GM12878 (cell line): ENCODE measurements around the gene DIPK1A. TPM values are rescaled to one million over a fixed set of nuclear protein-coding genes. Genes with fewer than 3 reads are reported as not detected.

ENCODE experiments used
- BCL11A ChIP-seq: IDR thresholded peaks from 2 replicates; pipeline ENCODE4 v1.6.1; 2011; ENCODE audit warnings: low read depth, low read length
- CBX5 ChIP-seq: sonication (generic); IDR thresholded peaks from 2 replicates; pipeline ENCODE4 v1.6.1; 2016; ENCODE audit warnings: low read depth, moderate library complexity, mild to moderate bottlenecking, inconsistent platforms
- CREM ChIP-seq: IDR thresholded peaks from 2 replicates; pipeline ENCODE4 v1.6.1; 2014; ENCODE audit warnings: antibody characterized with exemption, low read depth
- GABPA ChIP-seq: IDR thresholded peaks from 2 replicates; pipeline ENCODE4 v1.6.1; 2014; ENCODE audit warnings: antibody characterized with exemption, low read depth, mild to moderate bottlenecking, inconsistent platforms
- HCFC1 ChIP-seq: fragments of 150-350 bp; IDR thresholded peaks from 2 replicates; pipeline ENCODE4 v1.6.1; 2014; ENCODE audit warnings: low read length
- IKZF2 ChIP-seq, 2 experiments: fragments of 450-650 bp; IDR thresholded peaks; 2 replicates each; pipeline ENCODE4 v1.6.1; 2017; ENCODE audit warnings: mild to moderate bottlenecking in 2 of 2, moderate library complexity in 2 of 2
- LARP7 ChIP-seq: fragments of 450-650 bp; IDR thresholded peaks from 2 replicates; pipeline ENCODE4 v1.6.1; 2017; ENCODE audit warnings: mild to moderate bottlenecking
- PAX8 ChIP-seq: fragments of 450-650 bp; IDR thresholded peaks from 2 replicates; pipeline ENCODE4 v1.6.1; 2017; ENCODE audit warnings: mild to moderate bottlenecking, moderate library complexity
- SRF ChIP-seq, 2 experiments: IDR thresholded peaks; 2 replicates each; pipeline ENCODE4 v1.6.1; 2011; ENCODE audit warnings: low read depth in 2 of 2, low read length in 2 of 2, mild to moderate bottlenecking in 1 of 2, moderate library complexity in 1 of 2
- TCF7 ChIP-seq: IDR thresholded peaks from 2 replicates; pipeline ENCODE4 v1.6.1; 2014; ENCODE audit warnings: antibody characterized with exemption, borderline replicate concordance
- ZNF274 ChIP-seq: IDR thresholded peaks from one replicate; pipeline ENCODE4 v1.8.0; 2011; ENCODE audit not compliant: insufficient read length, insufficient read depth
- polyA plus RNA-seq, 11 experiments: library from polyadenylated mRNA; depleted of rRNA in 4 of 11; unstranded in 6 of 11; stranded (reverse) in 5 of 11; fragments of >200 nt; fragmentation: Nextera tagmentation in 4 of 11; fragmentation: Illumina TruSeq in 1 of 11; extraction: Ambion mirVana in 4 of 11; extraction: Trizol in 1 of 11; gene quantifications; 1 replicate in 1 of 11; 2 replicates in 10 of 11; pipeline versions ENCODE4 v1.2.1 to v1.2.3, GENCODE V29; 2011 to 2016; ENCODE audit warnings: inconsistent platforms in 2 of 11, missing spikeins in 2 of 11, low read depth in 1 of 11
- total RNA-seq, 4 experiments: library from RNA; depleted of rRNA in 3 of 4; stranded (reverse); fragments of >200 nt in 3 of 4; fragmentation: Illumina TruSeq in 1 of 4; extraction: Trizol in 1 of 4; gene quantifications; 2 replicates each; pipeline versions ENCODE4 v1.2.1 to v1.2.3, GENCODE V29; 2013 to 2021
- TF ChIP-seq, protein P1 (sequence below), 3 experiments: IDR thresholded peaks in 2 of 3; conservative IDR thresholded peaks in 1 of 3; 2 replicates each; pipeline ENCODE4 v1.5.1; 2011; ENCODE audit warnings: low read depth in 3 of 3, low read length in 3 of 3, mild to moderate bottlenecking in 3 of 3, control low read depth in 2 of 3, moderate library complexity in 2 of 3, inconsistent platforms in 1 of 3, mixed read lengths in 1 of 3; ENCODE audit not compliant: control insufficient read depth in 2 of 3, insufficient read depth in 1 of 3; ENCODE audit errors: extremely low read depth in 1 of 3
- TF ChIP-seq, protein P2 (sequence below): fragments of 450-650 bp; IDR thresholded peaks from 2 replicates; pipeline ENCODE4 v1.6.1; 2017; ENCODE audit warnings: borderline replicate concordance
- TF ChIP-seq, protein P3 (sequence below): fragments of 450-650 bp; formaldehyde crosslinking; IDR thresholded peaks from 2 replicates; pipeline ENCODE4 v1.5.0; 2022; ENCODE audit warnings: mild to moderate bottlenecking, missing genetic modification characterization
- TF ChIP-seq, protein P4 (sequence below): IDR thresholded peaks from 2 replicates; pipeline ENCODE4 v1.6.1; 2012; ENCODE audit warnings: low read depth, low read length, improper control_type of control experiment
- TF ChIP-seq, protein P5 (sequence below): fragments of 450-650 bp; conservative IDR thresholded peaks from 2 replicates; pipeline ENCODE4 v1.6.1; 2017; ENCODE audit warnings: mild to moderate bottlenecking, moderate library complexity
- TF ChIP-seq, protein P6 (sequence below): fragments of 450-650 bp; formaldehyde crosslinking; IDR thresholded peaks from 2 replicates; pipeline ENCODE4 v1.4.0; 2022; ENCODE audit warnings: mild to moderate bottlenecking, moderate library complexity

Gene DIPK1A
- total and polyA plus RNA-seq, 10 of the 15 experiments (the other 5 are each of a cell fraction or from before 2014, with no cell fraction given) = 4.9 to 15.0 (median 9.7) TPM

DNA sequence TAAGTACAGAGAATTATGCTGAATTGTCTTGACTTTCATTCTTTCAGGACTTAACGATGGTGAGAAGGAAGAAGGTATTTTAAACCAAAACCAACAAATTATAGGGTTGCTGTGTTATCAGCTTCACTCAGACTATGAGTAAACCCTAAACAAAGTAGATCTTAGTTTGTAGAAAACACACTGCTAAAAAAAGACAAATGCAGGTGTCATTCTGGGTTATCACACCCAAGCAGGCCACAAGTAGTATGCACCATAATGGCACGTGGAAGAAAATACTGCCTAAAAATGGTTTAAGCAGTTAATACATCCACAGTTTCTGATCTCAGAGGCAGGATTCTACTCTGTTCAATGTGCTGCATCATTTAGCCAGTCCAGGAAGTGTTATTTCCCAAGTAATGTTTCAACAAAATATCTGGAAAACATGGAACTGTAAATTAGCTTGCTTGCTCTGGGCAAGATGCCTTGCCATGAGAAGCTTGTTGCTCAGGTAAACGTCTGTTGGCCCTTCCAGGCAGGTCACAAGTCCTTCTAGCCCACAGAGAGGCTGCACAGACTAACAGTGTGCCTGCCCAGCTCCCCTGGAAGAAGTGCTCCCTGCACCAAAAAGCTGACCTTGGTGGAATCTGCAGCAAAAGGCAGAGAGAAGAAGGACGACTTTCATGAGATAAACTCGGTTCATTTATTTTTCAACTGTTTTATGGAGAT lies 4.1 kb downstream of the DIPK1A start (continued):
- TF ChIP-seq, protein P1, sequence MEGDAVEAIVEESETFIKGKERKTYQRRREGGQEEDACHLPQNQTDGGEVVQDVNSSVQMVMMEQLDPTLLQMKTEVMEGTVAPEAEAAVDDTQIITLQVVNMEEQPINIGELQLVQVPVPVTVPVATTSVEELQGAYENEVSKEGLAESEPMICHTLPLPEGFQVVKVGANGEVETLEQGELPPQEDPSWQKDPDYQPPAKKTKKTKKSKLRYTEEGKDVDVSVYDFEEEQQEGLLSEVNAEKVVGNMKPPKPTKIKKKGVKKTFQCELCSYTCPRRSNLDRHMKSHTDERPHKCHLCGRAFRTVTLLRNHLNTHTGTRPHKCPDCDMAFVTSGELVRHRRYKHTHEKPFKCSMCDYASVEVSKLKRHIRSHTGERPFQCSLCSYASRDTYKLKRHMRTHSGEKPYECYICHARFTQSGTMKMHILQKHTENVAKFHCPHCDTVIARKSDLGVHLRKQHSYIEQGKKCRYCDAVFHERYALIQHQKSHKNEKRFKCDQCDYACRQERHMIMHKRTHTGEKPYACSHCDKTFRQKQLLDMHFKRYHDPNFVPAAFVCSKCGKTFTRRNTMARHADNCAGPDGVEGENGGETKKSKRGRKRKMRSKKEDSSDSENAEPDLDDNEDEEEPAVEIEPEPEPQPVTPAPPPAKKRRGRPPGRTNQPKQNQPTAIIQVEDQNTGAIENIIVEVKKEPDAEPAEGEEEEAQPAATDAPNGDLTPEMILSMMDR (IDR thresholded peaks at IDR 0.05 in 2 of 3, conservative IDR thresholded peaks at IDR 0.05 in 1 of 3; ENCODE audit: control insufficient read depth in 2 of 3, extremely low read depth in 1 of 3, insufficient read depth in 1 of 3, low read depth in 3 of 3, low read length in 3 of 3) = no peak
- no peak for TF ChIP-seq PAX8
- TF ChIP-seq BCL11A = no peak
- TF ChIP-seq GABPA = no peak
- no peak for TF ChIP-seq SRF (IDR thresholded peaks at IDR 0.05; ENCODE audit: low read depth in 2 of 2, low read length in 2 of 2)
- 0 out of 4 replicates have a peak, but pooled peaks have one; percentile 26 to 30 for TF ChIP-seq IKZF2 (IDR thresholded peaks at IDR 0.05)
- TF ChIP-seq, protein P2, sequence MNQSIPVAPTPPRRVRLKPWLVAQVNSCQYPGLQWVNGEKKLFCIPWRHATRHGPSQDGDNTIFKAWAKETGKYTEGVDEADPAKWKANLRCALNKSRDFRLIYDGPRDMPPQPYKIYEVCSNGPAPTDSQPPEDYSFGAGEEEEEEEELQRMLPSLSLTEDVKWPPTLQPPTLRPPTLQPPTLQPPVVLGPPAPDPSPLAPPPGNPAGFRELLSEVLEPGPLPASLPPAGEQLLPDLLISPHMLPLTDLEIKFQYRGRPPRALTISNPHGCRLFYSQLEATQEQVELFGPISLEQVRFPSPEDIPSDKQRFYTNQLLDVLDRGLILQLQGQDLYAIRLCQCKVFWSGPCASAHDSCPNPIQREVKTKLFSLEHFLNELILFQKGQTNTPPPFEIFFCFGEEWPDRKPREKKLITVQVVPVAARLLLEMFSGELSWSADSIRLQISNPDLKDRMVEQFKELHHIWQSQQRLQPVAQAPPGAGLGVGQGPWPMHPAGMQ = no peak
- no peak for TF ChIP-seq CBX5
- TF ChIP-seq, protein P3, sequence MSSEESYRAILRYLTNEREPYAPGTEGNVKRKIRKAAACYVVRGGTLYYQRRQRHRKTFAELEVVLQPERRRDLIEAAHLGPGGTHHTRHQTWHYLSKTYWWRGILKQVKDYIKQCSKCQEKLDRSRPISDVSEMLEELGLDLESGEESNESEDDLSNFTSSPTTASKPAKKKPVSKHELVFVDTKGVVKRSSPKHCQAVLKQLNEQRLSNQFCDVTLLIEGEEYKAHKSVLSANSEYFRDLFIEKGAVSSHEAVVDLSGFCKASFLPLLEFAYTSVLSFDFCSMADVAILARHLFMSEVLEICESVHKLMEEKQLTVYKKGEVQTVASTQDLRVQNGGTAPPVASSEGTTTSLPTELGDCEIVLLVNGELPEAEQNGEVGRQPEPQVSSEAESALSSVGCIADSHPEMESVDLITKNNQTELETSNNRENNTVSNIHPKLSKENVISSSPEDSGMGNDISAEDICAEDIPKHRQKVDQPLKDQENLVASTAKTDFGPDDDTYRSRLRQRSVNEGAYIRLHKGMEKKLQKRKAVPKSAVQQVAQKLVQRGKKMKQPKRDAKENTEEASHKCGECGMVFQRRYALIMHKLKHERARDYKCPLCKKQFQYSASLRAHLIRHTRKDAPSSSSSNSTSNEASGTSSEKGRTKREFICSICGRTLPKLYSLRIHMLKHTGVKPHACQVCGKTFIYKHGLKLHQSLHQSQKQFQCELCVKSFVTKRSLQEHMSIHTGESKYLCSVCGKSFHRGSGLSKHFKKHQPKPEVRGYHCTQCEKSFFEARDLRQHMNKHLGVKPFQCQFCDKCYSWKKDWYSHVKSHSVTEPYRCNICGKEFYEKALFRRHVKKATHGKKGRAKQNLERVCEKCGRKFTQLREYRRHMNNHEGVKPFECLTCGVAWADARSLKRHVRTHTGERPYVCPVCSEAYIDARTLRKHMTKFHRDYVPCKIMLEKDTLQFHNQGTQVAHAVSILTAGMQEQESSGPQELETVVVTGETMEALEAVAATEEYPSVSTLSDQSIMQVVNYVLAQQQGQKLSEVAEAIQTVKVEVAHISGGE (CRISPR knock-in tag) = no peak
- TF ChIP-seq, protein P4, sequence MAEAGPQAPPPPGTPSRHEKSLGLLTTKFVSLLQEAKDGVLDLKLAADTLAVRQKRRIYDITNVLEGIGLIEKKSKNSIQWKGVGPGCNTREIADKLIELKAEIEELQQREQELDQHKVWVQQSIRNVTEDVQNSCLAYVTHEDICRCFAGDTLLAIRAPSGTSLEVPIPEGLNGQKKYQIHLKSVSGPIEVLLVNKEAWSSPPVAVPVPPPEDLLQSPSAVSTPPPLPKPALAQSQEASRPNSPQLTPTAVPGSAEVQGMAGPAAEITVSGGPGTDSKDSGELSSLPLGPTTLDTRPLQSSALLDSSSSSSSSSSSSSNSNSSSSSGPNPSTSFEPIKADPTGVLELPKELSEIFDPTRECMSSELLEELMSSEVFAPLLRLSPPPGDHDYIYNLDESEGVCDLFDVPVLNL = no peak
- TF ChIP-seq, protein P5, sequence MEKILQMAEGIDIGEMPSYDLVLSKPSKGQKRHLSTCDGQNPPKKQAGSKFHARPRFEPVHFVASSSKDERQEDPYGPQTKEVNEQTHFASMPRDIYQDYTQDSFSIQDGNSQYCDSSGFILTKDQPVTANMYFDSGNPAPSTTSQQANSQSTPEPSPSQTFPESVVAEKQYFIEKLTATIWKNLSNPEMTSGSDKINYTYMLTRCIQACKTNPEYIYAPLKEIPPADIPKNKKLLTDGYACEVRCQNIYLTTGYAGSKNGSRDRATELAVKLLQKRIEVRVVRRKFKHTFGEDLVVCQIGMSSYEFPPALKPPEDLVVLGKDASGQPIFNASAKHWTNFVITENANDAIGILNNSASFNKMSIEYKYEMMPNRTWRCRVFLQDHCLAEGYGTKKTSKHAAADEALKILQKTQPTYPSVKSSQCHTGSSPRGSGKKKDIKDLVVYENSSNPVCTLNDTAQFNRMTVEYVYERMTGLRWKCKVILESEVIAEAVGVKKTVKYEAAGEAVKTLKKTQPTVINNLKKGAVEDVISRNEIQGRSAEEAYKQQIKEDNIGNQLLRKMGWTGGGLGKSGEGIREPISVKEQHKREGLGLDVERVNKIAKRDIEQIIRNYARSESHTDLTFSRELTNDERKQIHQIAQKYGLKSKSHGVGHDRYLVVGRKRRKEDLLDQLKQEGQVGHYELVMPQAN = no peak
- TF ChIP-seq, protein P6, sequence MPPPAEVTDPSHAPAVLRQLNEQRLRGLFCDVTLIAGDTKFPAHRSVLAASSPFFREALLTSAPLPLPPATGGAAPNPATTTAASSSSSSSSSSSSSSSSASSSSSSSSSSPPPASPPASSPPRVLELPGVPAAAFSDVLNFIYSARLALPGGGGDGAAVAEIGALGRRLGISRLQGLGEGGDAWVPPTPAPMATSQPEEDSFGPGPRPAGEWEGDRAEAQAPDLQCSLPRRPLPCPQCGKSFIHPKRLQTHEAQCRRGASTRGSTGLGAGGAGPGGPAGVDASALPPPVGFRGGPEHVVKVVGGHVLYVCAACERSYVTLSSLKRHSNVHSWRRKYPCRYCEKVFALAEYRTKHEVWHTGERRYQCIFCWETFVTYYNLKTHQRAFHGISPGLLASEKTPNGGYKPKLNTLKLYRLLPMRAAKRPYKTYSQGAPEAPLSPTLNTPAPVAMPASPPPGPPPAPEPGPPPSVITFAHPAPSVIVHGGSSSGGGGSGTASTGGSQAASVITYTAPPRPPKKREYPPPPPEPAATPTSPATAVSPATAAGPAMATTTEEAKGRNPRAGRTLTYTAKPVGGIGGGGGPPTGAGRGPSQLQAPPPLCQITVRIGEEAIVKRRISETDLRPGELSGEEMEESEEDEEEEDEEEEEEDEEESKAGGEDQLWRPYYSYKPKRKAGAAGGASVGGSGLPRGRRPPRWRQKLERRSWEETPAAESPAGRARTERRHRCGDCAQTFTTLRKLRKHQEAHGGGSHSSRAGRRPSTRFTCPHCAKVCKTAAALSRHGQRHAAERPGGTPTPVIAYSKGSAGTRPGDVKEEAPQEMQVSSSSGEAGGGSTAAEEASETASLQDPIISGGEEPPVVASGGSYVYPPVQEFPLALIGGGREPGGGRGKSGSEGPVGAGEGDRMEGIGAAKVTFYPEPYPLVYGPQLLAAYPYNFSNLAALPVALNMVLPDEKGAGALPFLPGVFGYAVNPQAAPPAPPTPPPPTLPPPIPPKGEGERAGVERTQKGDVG (CRISPR knock-in tag) = no peak
- TF ChIP-seq TCF7 = no peak
- TF ChIP-seq CREM = no peak
- TF ChIP-seq ZNF274 = no peak
- TF ChIP-seq HCFC1 = no peak
- TF ChIP-seq LARP7 = no peak
